ENCODE measurements around the gene PLEKHO2. TPM values are rescaled to one million over a fixed set of nuclear protein-coding genes. Genes with fewer than 3 reads are reported as not detected.

The PLEKHO2 gene
- total RNA-seq, 4 donors from 2014 or later = 5.6 to 18.3 (median 7.2) TPM

DNA sequence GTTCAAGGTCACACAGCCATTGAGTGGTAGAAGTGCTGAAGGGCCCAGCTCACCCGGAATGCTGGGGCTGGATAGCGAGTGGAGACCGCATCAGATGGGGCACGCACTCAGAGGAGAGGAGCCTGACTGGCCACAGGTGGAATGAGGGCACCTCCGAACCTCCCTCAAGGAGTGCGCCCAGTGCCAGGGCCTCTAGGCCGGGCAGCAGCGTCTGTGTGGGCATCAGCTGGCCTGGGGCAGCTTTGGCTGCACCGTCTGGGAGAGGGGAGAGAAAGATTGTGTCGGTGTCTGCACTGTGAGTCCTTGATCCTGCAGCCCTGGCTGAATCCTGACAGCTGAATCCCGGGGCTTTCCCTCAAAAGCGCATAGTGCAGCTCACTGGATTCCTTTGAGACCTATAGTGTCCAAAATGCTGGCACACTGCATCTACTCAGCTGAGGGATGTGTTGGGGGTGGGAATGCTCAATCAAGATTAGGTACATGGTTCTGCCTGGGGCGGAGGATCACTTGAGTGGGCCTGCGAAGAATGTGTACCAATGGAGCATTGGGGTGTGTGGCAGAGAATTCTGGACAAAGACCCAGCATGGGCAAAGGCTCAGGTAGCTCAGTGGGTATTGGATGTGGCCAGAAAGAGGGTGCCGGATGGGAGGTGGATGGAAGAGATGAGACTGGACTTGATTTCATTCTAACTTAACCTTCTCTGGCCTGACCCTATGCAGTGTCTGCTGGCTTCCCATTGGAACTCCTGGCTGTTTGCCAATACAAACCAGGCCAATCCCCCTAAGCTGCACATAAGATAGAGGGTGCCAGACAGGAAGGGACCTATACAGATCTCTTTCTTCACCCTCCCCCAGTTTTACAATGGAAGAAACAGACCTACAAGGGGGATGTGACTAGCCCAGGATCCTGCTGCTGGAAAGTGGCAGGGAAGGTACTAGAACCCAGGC, 70.9 kb downstream of the PLEKHO2 start:
- WGBS, 2 donors = 83 to 85% methylated on average over 9 to 11 of the region's 15 CpGs
- Histone ChIP-seq H3K9me3 (no peaks in the 10 kb centered on the region), H3K27ac (peak overlapping the region in 2 of 4 donors; percentile 60 to 73), H3K4me3 (peak overlapping the region; percentile 38 to 71 (median 54)), H3K27me3 (no peaks in the 10 kb centered on the region), H3K36me3 (no peaks in the 10 kb centered on the region), H3K4me1 (peaks cover 4 to 23% (median 12%) of the 10 kb centered on the region in 3 donors)
- no peak for DNase-seq
- intact Hi-C loops (cut with DNase I) = no loop called here
- TF ChIP-seq POLR2A (IDR thresholded peaks at IDR 0.05) = no peak
- TF ChIP-seq, protein P1, sequence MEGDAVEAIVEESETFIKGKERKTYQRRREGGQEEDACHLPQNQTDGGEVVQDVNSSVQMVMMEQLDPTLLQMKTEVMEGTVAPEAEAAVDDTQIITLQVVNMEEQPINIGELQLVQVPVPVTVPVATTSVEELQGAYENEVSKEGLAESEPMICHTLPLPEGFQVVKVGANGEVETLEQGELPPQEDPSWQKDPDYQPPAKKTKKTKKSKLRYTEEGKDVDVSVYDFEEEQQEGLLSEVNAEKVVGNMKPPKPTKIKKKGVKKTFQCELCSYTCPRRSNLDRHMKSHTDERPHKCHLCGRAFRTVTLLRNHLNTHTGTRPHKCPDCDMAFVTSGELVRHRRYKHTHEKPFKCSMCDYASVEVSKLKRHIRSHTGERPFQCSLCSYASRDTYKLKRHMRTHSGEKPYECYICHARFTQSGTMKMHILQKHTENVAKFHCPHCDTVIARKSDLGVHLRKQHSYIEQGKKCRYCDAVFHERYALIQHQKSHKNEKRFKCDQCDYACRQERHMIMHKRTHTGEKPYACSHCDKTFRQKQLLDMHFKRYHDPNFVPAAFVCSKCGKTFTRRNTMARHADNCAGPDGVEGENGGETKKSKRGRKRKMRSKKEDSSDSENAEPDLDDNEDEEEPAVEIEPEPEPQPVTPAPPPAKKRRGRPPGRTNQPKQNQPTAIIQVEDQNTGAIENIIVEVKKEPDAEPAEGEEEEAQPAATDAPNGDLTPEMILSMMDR (IDR thresholded peaks at IDR 0.05) = no peak

DNA sequence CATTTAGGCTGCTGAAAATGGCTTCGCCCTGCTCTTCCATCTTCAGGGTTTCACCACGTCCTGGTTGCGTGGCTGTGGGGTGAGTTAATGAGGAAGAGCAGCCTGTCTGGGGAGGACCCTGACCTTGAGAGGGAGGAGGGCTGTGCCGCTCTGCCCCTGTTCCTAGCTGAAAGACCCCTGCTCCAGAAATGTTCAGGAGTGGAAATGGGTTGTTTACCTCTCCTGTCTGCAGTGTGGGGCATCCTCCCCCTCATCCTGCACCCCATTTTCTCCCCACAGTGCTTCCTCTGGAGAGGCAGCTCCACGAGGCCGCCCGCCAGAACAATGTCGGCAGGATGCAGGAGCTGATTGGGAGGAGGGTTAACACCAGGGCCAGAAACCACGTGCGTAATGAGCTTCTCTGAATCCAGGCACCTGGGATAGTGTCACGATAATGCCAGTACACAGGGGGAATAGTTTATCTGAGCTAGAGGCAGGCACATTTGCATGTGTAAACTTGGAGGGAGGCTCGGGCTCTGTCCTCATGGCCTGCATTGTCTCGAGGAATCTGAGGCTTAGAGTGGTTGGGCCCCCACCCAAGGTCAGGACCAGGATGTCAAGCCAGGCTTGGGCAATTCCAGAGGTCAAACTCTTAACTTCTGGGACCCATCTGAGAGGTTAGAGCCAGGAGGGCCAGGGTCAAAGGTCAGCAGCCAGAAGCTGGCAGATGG, 74.0 kb downstream of the PLEKHO2 start:
- Histone ChIP-seq H3K27ac (no peak overlapping the region), H3K36me3 (no peaks in the 10 kb centered on the region), H3K9me3 (no peaks in the 10 kb centered on the region), H3K27me3 (no peaks in the 10 kb centered on the region), H3K4me3 (no peak overlapping the region), H3K4me1 (peaks cover 4 to 23% (median 12%) of the 10 kb centered on the region in 3 donors)
- intact Hi-C loops (cut with DNase I) = no loop called here
- TF ChIP-seq, protein P1 (IDR thresholded peaks at IDR 0.05) = no peak
- TF ChIP-seq POLR2A (IDR thresholded peaks at IDR 0.05) = no peak
- no peak for DNase-seq
- WGBS, 2 donors = 66 to 71% methylated on average over 7 to 10 of the region's 13 CpGs

DNA sequence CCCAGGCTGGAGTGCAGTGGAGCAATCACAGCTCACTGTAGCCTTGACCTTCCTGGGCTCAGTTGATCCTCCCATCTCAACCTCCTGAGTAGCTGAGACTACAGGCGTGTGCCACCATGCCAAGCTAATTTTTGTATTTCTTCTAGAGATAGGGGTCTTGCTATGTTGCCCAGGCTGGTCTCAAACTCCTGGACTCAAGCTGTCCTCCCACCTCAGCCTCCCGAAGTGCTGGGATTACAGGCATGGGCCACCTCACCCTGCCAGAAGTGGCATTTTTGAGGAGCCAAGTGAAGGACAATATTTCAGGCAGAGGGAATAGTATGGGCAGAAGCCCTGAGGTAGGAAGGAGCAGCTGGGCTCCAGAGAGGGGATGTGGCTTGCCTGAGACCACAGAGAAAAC, 74.7 kb downstream of the PLEKHO2 start:
- TF ChIP-seq, protein P1 (IDR thresholded peaks at IDR 0.05) = no peak
- TF ChIP-seq POLR2A (IDR thresholded peaks at IDR 0.05) = no peak
- 89 to 90% methylated on average over 1 to 2 of the region's 2 CpGs for WGBS, 2 donors
- no peak for DNase-seq
- intact Hi-C loops (cut with DNase I) = no loop called here
- Histone ChIP-seq H3K36me3 (no peaks in the 10 kb centered on the region), H3K27ac (no peak overlapping the region), H3K4me1 (peaks cover under 1 to 22% (median 10%) of the 10 kb centered on the region in 3 donors), H3K27me3 (no peaks in the 10 kb centered on the region), H3K9me3 (no peaks in the 10 kb centered on the region), H3K4me3 (no peak overlapping the region)

DNA sequence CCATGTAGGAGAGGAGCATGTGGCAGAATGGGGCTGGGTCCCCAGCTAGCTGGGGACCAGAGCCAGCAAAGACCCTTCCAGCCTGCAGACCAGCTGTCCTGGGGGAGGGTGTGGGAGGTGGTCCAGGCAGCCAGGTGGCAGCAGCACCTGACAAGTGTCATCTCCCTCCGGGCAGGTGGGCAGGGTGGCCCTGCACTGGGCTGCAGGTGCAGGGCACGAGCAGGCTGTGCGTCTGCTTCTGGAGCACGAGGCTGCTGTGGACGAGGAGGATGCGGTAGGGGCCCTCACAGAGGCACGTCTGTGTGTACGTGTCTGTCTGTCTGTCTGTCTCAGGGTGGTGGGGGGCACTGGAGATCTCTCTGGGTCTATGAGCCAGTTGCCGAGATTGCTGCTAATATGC, 75.5 kb downstream of the PLEKHO2 start:
- Histone ChIP-seq H3K27me3 (no peaks in the 10 kb centered on the region), H3K27ac (no peak overlapping the region), H3K4me3 (no peak overlapping the region), H3K4me1 (peaks cover 0 to 22% (median 2%) of the 10 kb centered on the region in 3 donors), H3K9me3 (no peaks in the 10 kb centered on the region), H3K36me3 (no peaks in the 10 kb centered on the region)
- no peak for TF ChIP-seq POLR2A (IDR thresholded peaks at IDR 0.05)
- TF ChIP-seq, protein P1 (IDR thresholded peaks at IDR 0.05) = no peak
- no peak for DNase-seq
- 80 to 96% methylated on average over 1 to 7 of the region's 9 CpGs for WGBS, 2 donors
- intact Hi-C loops (cut with DNase I) = no loop called here

Other genes with a start within 250 kb of the PLEKHO2 start
- 1 to 10 TPM in 2 of 4 donors, under 1 TPM in 1, not detected in 1; 0.75 to 5.0 (median 1.3) TPM for gene RBPMS2, start 66.3 kb upstream of the PLEKHO2 start, total RNA-seq
- 10 to 100 TPM in 1 of 4 donors, 1 to 10 TPM in 3; 1.8 to 17.5 (median 3.8) TPM for gene PIF1, start 16.3 kb upstream of the PLEKHO2 start, total RNA-seq
- 1 to 10 TPM in 3 of 4 donors, under 1 TPM in 1; 0.45 to 7.8 (median 2.4) TPM for gene ANKDD1A, start 70.0 kb downstream of the PLEKHO2 start, total RNA-seq
- 10 to 100 TPM; 41.3 to 67.3 (median 59.6) TPM for gene SPG21, start 148.0 kb downstream of the PLEKHO2 start, total RNA-seq
- 10 to 100 TPM; 12.8 to 21.0 (median 17.8) TPM for gene MTFMT, start 187.7 kb downstream of the PLEKHO2 start, total RNA-seq
- not detected for gene SLC51B, start 203.5 kb downstream of the PLEKHO2 start, total RNA-seq
- gene RASL12, start 226.1 kb downstream of the PLEKHO2 start, total RNA-seq = 10 to 100 TPM in 2 of 4 donors, 1 to 10 TPM in 2; 2.8 to 32.4 (median 8.9) TPM
- gene KBTBD13, start 234.8 kb downstream of the PLEKHO2 start, total RNA-seq = not detected

Data from esophagus squamous epithelium (tissue), 5 donors.